HL-60/S4 (cell line): ENCODE results near the gene ERC1.

Experiments
- in situ Hi-C: fragments of 300-500 bp; cut with MboI; formaldehyde crosslinking; loops from 2 replicates; pipeline ENCODE4 v1.14.3; 2022; ENCODE audit warnings: low sequenced_read_pairs

The ERC1 gene

DNA sequence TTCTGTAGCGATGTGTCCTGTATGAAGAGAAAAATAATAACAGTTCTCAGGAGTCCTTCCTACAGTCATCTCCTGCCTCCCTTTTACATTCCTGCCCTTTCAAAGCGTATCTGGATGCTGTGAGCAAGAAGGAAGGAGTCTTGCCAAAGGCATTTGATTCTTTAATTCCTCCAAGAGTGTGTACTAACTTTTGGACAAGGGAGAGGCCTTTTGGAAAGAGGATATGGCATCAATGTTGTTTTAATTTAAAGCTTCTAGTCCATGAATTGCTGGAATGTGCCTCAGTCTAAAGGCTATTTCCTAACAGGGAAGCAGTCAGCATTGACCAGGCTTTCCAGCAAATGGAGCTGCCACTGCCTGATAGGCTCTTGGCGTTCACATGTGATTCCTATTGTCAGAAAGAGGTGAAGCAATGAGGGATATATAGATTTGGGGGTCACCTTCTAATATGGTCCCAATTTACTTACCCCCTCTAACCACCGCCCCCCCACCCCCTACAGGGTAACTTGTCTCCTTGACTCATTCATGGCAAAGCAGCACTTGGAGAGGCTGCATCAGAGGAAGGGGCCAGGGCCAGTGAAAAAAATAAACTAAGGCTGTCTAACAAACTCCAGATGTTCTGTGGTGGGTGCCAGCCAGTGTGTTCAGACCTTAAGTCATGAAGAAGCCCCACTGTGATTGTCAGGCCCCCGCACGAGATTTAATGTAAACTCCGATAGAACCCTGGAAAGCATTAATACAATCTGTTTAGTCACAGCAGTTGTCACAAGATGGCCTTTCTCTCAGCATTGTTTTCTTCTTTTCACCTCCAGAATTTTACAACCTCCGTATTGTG, 383.1 kb downstream of the ERC1 start:
- in situ Hi-C loops = no loop called here

DNA sequence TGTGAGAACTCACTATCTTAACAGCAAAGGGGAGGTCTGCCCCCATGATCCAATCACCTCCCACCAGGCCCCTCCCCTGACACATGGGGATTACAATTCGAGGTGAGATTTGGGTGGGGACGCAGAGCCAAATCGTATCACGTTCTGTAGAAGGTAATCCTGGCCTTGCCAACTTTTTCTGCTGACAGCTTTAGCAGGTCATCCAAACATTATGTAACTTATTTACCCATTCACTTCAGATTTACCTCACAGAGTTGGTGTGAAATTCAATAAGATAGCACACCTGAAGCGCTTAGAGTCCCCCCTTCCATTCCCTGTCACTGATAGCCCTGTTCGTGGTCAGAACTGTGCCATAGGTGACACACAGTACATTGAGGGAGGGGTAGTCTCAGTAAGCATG, 384.3 kb downstream of the ERC1 start:
- in situ Hi-C loops = no loop called here

DNA sequence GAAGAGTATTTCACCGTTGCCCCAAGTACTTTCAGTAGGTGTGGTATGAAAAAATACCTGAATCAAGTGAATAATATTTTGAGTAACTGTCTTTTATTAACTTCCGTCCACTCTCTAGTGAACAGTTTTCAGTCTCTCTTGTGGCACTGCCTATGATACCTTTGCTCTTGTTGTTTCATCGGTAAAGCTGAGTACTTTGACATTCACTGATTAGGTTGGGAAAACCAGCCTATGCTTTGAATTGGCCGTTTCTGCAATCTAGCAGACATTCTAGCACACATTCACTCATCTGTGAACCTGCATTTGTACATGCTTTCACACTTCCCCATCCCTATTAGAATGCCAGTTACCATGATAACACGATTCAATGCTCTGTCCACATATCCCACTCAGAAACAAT, 386.1 kb downstream of the ERC1 start:
- in situ Hi-C loops = no loop called here

DNA sequence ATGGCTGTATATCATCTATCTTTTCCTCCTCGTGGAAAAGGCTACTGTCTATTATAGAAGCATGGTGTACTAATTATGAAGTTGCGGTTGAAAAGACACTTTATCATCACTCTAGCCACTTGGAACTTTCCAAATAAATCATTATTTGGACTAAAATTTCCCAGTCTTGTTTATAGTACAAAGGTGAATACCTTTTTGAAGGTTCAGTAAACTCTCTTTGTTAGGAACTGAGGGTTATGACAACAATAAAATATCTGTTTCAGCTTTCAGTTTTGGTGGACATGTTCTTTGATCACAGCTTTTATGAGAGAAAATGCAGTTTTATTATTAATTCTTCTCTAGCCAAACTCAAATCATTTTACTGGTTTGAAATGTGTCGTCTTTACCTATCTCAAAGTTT, 386.7 kb downstream of the ERC1 start:
- in situ Hi-C loops = no loop called here

DNA sequence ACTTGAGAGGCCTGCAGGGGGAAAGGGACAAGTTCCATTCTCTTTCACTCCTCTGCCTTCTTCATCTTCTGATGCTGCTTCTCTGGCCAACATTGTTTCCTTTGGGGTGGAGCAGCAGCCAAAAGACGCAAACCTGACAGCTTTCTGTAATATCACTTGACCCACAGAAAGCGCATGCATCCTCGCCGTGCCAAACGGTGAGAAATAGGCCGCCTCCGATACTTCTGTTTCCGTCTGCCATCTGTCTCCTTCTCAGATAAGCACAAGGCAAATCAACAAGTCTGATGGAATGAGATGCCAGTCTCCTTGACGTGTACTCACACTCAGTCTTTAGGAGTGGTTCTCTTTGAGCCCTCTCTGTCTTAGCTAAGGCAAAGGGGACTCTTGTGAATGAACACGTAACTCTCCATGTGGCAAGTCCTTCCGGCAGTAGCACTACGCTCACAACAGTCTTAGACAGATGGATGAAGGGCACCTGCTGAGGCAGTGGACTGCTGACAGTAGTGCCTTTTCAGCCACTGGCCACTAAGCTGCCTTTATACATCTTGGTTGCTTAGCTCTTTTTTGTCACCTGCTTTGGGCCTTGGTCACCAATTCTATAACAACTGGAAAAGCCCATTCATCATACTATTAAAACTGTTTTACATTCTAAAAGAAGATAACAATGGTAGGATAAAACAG, 389.3 kb downstream of the ERC1 start:
- in situ Hi-C loops = no loop called here

DNA sequence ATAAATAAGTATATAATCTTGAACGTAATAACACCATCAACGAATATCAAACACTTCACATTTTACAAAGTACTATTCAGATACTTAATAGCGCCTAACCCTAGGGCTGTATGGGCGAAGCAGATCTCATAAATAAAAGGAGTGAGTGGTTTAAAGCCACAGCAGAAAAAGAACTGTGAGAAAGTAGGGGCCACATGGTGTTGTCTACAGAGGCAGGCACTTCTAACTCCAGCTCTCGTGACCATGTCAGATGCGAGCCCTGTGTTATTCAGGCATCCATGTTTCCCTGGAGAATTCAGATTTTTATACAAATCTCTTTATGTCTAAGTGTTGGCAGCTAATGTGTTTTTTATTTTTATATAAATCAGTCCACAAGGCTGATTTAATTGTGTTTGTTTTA, 391.1 kb downstream of the ERC1 start:
- in situ Hi-C loops = no loop called here

DNA sequence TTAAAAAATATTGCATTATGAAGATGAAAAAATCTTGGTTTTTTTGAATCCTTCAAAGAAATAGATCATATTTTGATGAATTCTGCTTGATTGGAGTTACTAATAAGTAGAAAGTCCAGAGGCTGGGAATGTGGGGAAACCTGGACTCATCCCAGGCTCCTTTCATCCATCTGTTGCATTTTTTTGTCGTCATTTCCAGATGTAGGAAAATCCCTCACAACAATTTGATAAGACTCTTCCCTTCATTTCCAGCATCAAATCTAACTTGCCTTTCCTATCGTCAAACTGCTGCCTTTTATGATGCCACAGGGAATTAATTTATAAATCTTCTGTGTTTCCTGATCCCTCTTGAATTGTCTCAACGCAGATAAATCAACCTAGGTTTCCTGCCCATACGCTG, 391.8 kb downstream of the ERC1 start:
- in situ Hi-C loops = no loop called here

DNA sequence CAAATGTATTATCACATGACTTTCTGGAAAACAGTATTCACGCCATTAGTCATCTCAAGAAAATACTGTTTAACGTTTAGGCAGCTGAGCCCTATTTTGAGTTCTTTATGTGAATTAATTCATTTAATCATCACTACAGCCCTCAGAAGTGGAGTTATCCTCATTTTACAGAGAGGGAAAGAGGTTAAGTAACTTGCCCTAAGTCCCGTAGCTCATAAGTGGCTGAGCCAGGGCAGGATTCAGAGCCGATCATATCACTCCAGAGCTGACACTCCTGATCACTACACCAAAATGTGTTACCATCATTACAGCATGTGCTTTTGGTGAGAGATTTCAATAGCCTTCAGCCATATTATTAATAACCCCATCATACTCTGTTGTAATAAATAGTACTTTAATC, 392.7 kb downstream of the ERC1 start:
- in situ Hi-C loops = no loop called here

DNA sequence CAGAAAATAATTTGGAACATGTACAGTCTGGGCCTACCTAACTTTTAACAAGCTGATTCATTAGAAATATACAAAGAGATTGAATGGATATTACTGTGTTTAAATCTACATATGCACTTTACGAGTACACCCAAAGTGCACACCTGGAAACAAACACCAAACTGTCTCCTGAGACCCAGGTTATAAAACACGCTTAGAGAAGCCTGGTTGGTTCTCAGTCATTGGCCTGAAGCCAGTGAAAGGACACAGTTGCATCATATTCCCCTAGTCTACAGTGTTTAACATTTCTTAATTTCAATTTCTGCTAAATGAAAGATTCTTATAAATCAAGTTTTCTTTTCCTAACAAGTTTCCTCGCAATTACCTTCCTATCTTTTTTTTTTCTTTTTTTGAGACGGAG, 393.9 kb downstream of the ERC1 start:
- in situ Hi-C loops = no loop called here

DNA sequence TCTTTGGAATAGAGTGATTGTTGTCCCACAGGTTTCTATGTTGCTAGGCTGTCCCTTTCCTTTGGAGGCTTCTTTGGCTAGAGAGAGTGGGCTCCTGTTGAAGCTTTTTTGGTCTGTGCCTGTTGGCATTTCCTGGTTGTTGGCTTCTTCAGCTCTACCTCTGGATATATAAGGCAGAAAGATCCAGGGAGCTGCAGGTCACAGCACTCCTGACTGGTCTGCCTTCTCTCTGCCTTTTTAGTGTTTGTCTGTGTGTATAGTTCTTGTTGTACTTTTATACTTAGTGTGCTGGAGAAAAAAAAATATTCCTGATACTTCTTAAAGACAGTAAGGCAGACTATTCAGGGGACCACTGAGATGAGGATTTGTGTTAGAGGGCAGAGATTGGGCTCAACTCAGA, 400.7 kb downstream of the ERC1 start:
- in situ Hi-C loops = no loop called here

DNA sequence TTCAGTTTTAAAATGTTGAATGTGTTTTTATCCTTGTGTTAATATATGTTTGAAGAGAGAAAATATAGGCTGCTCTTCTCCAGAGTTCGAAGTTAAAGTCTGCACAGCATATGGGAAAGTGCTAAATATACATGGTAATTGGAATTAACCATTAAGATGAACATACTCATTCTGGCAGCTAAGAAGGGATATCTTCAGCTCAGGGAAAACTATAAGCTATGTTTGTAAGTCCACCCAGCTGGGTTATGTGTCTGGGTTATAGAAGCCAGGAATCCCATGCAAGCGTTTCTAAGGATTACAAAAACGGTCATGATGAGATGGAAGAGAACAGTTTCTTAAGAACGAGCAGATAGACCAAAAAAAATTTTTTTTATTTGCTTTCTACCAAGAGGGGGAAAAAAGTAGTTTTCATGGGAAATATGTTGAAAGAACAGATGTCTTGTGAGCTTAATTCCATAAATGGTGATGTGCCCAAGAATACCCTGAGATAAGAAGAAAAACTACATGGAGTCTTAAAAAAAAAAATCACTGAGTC, 404.5 kb downstream of the ERC1 start:
- in situ Hi-C loops = no loop called here

DNA sequence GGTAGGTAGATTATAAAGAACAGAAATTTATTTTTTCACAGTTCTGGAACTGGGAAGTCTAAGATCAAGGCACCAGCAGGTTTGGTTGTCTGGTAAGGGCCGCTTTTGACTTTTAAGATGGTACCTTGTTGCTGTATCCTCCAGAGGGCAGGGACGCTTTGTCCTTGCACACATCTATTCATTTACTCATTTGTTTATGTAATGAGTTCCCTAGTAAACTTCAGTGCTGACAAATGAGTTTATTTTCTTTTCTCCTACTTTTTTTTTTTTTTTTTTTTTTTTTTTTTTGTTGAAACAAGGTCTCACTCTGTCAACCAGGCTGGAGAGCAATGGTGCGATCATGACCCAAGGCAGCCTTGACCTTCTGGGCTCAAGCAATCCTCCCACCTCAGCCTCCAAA, 407.6 kb downstream of the ERC1 start:
- in situ Hi-C loops = no loop called here

DNA sequence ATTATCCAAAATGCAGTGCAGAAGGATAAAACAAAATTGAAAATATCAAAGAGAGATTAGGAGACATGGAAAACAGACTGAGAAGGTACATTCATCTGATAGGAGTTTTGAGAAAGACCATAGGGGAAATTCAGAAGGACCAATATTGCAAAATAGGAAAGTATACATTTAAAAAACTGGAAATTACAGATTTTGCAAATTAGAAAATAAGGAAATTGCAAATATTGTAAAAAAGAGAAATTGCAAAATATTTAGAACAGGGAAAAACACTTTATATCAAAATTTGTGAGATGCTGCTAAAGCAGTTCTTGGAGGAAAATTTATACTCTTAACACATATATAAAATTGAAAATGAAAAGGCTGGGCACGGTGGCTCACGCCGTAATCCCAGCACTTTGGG, 410.9 kb downstream of the ERC1 start:
- in situ Hi-C loops = no loop called here

DNA sequence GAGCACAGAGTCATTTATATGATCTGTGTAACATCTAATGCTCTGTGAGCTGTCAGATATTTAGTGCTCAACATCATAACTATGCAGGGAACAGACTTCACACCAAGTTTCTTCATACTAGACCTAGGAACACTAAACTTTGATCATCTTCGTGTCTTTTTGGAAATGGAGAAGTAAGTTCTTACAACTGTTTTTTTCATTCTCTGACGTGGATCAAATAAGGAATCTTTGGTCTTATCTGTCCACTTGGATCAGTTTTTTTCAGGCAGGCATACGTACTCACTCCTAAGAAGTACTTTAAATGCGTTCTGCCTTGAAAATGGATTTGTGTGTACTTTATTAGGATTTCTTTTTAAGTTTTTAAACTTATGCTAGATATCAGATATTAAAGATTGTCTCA, 412.4 kb downstream of the ERC1 start:
- in situ Hi-C loops = no loop called here

DNA sequence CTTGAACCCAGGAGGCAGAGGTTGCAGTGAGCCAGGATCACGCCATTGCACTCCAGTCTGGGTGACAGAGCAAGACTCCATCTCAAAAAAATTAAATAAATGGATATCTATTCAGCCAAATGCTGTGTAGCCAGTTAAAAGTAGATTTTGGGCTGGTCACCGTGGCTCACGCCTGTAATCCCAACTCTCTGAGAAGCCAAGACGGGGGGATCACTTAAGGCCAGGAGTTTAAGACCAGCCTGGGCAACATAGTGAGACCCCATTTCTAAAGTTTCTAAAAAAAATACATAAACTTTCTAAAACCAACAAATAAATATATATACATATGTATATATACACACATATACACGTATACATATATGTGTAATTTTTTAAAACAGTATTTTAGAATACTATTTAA, 414.6 kb downstream of the ERC1 start:
- in situ Hi-C loops = no loop called here

DNA sequence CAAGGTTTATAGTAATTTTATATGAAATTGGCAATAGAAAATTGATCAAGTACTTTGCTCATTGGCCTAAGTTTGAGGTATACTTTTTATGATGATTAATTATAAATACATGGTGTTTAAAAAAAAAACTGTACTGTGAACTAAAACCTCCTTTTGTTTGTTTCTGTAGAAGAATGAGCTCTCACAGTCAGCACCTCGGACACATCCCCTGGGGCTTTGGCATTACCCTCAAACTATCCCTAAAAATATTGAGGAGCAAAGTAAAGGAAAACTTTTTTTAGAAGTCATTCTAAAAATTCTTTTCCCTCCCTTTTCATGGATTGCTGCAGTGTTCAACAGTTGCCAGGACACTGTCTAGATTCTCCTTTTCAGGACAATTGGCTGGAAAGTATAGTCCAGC, 419.8 kb downstream of the ERC1 start:
- in situ Hi-C loops = no loop called here

DNA sequence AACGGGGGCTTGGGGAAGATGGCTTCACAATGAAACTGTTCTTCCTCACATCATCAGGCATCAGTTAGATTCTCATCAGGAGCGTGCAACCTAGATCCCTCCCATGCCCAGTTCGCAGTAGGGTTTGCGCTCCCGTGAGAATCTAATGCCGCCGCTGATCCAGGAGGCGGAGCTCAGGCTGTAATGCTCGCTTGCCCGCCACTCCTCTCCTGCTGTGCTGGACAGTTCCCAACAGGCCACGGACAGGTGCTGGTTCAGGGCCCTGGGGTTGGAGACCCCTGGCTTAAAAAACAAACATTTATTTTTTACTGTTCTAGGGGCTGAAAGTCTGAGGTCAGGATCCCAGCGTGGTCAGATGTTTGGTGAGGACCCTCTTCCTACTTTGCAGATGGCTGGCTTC, 422.9 kb downstream of the ERC1 start:
- in situ Hi-C loops = no loop called here

DNA sequence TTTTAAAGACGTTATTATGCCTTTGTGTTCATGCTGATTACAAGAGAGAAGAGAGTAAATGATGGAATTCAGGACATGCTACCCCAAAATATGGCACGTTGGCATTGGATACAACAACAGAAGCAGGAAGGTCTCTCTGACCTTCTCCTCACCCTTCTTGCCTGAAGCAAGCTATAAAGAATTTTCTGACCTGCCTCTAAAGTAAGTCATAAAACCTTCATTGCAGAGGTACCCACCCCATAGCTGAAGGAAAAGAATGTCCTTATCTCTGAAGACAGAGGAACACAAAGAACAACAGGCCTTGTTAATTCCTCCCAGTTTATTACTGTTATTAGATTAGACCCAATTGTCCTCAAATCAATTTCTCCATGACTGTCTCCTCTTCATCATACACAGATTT, 427.1 kb downstream of the ERC1 start:
- in situ Hi-C loops = no loop called here

DNA sequence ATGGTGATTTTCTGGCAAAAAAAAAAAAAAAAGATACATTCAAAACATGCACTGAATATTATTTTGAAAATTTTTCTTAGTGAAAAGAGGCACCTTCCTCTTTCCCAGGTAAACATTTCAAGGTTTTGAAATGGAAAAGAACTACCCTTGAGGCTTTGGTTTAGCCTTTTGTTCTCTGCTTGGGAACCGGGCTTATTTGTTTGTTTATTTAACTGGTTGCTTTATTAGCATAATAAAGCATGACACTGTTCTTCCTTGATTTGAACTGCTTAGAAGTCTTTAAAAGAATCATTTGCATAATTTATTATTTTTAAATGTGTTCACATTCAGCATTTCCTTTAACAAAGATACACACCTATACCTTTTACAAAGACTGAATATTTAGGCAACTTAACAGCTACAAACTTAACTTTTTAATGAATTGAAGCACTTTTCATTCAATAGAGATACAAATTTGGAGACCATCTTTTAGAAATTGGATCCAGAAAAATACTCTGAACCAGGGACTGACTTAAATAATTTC, 428.9 kb downstream of the ERC1 start:
- in situ Hi-C loops = no loop called here

DNA sequence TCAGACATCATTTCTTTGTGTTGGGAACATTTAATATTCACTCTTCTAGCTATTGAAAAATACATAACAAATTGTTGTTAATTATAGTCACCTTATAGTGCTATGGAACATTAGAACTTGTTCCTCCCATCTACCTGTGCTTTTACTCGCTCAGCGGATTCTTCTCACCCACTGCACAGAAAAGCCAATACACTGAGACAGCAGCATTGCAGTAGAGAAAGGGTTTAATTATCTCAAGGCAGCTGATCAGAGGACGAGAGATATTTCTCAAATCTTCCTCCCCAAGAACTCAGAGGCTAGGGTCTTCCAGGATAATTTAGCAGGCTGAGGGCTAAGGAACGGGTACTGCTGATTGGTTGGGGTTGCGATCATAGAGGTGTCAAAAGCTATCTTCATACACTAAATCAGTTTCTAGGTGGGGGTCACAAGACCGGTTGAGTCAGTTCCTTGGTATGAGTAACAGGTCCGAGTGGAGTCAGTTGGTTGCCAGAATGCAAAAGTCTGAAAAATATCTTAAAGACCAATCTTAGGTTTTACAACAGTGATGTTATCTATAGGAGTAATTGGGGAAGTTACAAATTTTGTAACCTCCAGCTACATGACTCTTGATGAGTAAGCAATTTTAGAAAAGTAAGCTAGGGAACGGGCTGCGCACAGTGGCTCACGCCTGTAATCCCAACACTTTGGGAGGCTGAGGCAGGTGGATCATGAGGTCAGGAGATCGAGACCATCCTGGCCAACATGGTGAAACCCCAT, 430.2 kb downstream of the ERC1 start:
- in situ Hi-C loops = no loop called here

DNA sequence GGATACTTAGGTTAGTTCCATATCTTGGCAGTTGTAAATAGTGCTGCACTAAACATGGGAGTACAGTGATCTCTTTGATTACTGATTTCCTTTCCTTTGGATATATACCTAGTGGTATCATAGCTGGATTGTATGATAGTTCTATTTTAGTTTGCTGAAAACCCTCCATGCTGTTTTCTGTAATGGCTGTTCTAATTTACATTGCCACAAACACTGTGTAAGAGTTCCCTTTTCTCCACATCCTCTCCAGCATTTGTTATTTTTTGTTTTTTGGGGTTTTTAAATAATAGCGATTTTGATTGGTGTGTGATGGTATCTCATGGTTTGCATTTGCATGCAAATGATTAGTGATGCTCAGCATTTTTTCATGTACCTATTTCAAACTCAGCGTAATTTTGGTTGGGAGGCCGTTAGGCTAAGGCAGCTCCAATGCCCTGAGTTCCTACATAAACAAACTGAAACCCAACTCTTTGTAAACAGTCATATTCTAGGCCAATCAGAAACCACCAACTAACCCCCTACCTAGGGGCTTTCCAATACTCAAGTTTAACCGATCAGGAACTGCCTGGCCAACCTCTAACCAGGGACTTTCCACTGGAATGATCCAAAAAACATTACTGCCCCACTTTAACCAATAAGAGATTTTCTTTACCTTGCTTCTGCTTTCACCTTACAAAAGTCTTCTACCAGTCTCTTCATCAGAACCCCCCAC, 431.7 kb downstream of the ERC1 start:
- in situ Hi-C loops = no loop called here
